ENCODE measurements around the gene PCGF3.

PCGF3 gene

DNA sequence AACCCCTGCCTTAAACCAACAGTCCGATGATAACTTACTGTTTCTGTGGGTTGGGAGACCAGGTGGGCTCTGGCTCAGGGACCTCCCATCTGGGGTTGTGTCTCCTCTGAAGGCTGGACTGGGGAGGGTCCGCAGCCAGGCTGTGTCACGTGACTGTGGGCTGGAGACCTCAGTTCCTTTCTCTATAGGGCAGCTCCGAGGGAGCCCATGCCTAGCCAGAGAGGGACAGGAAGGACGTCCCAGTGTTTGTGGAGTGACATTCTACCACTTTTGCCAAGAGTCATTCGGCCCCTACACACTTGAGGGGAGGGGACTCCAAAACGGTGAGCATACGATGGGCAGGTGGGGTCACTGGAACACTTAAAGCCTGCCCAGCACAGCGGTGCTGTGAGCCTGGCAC, 4.5 kb downstream of the PCGF3 start:
- TF ChIP-seq ZNF274 (IDR thresholded peaks at IDR 0.05; ENCODE audit: low read depth, low read length) (no peak), SUZ12 (IDR thresholded peaks at IDR 0.05; ENCODE audit: extremely low read depth, insufficient read depth, insufficient read length) (no peak), YY1 (IDR thresholded peaks at IDR 0.05; ENCODE audit: insufficient read depth, insufficient read length) (no peak)
- Histone ChIP-seq H3K9me3 (ENCODE audit: insufficient read depth, low read length) (no peaks in the 10 kb centered on the region), H3K4me3 (ENCODE audit: insufficient read length, low read depth) (no peak overlapping the region), H3K36me3 (ENCODE audit: insufficient read depth, insufficient read length, low read length) (peaks cover 48% of the 10 kb centered on the region), H3K27me3 (ENCODE audit: insufficient read depth, insufficient read length) (peaks cover 2% of the 10 kb centered on the region), H3K4me1 (ENCODE audit: insufficient read depth, insufficient read length) (peaks cover 8% of the 10 kb centered on the region), H3K9ac (ENCODE audit: insufficient read length, low read depth) (no peak overlapping the region)
- DNase-seq (ENCODE audit: low read depth, low spot score), result no peak

DNA sequence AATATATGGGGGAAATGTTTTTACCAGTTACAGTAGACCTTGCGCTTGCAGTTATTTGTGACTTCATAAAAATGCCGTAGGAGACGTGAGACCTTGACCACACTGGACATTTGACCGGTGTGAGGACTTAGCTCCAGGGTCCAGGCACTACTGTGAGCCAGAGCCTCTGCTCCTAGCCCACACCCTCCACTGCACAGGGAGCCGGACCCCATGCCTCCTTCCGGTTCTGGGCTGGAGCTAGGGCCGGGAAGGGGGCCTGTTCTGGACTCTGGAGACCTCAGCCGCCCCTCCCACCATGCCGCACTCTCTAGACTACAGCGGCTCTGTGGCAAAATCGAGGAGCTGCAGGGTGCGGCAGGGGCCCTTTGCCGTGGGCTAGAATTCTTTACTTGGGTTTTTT, 5.3 kb downstream of the PCGF3 start:
- TF ChIP-seq YY1 (IDR thresholded peaks at IDR 0.05; ENCODE audit: insufficient read depth, insufficient read length) (no peak), SUZ12 (IDR thresholded peaks at IDR 0.05; ENCODE audit: extremely low read depth, insufficient read depth, insufficient read length) (no peak), ZNF274 (IDR thresholded peaks at IDR 0.05; ENCODE audit: low read depth, low read length) (no peak)
- Histone ChIP-seq H3K27me3 (ENCODE audit: insufficient read depth, insufficient read length) (no peaks in the 10 kb centered on the region), H3K36me3 (ENCODE audit: insufficient read depth, insufficient read length, low read length) (peaks cover 48% of the 10 kb centered on the region), H3K9ac (ENCODE audit: insufficient read length, low read depth) (no peak overlapping the region), H3K4me1 (ENCODE audit: insufficient read depth, insufficient read length) (peaks cover 8% of the 10 kb centered on the region), H3K4me3 (ENCODE audit: insufficient read length, low read depth) (no peak overlapping the region), H3K9me3 (ENCODE audit: insufficient read depth, low read length) (no peaks in the 10 kb centered on the region)
- no peak for DNase-seq (ENCODE audit: low read depth, low spot score)

DNA sequence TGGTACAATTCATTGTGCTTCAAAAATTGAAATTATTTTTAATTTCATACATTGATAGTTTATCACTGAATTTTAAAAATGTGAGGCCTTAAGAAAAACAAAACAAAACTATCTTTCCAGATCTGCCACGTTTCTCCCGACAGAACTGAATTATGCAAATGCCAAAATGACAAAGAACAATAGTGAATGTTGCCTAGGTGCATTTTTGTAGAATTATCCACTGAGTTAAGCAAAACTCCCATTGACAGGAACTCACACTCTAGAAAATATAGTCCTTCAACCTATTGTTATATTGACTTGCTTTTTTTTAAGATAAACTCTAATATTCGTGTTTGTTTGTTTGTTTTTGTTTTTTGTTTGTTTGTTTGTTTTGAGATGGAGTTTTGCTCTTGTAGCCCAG, 6.5 kb downstream of the PCGF3 start:
- Histone ChIP-seq H3K36me3 (ENCODE audit: insufficient read depth, insufficient read length, low read length) (peaks cover 48% of the 10 kb centered on the region), H3K27me3 (ENCODE audit: insufficient read depth, insufficient read length) (no peaks in the 10 kb centered on the region), H3K9ac (ENCODE audit: insufficient read length, low read depth) (no peak overlapping the region), H3K9me3 (ENCODE audit: insufficient read depth, low read length) (no peaks in the 10 kb centered on the region), H3K4me3 (ENCODE audit: insufficient read length, low read depth) (no peak overlapping the region), H3K4me1 (ENCODE audit: insufficient read depth, insufficient read length) (peaks cover 5% of the 10 kb centered on the region)
- DNase-seq (ENCODE audit: low read depth, low spot score), result no peak
- TF ChIP-seq ZNF274 (IDR thresholded peaks at IDR 0.05; ENCODE audit: low read depth, low read length) (no peak), SUZ12 (IDR thresholded peaks at IDR 0.05; ENCODE audit: extremely low read depth, insufficient read depth, insufficient read length) (no peak), YY1 (IDR thresholded peaks at IDR 0.05; ENCODE audit: insufficient read depth, insufficient read length) (no peak)

- Histone ChIP-seq H3K9me3 (ENCODE audit: insufficient read depth, low read length) (no peaks in the 10 kb centered on the region), H3K9ac (ENCODE audit: insufficient read length, low read depth) (peak overlapping the region; percentile 1), H3K27me3 (ENCODE audit: insufficient read depth, insufficient read length) (no peaks in the 10 kb centered on the region), H3K4me1 (ENCODE audit: insufficient read depth, insufficient read length) (peaks cover 7% of the 10 kb centered on the region), H3K36me3 (ENCODE audit: insufficient read depth, insufficient read length, low read length) (peaks cover 46% of the 10 kb centered on the region), H3K4me3 (ENCODE audit: insufficient read length, low read depth) (no peak overlapping the region)
- no peak for DNase-seq (ENCODE audit: low read depth, low spot score)
- TF ChIP-seq YY1 (IDR thresholded peaks at IDR 0.05; ENCODE audit: insufficient read depth, insufficient read length) (no peak), ZNF274 (IDR thresholded peaks at IDR 0.05; ENCODE audit: low read depth, low read length) (no peak), SUZ12 (IDR thresholded peaks at IDR 0.05; ENCODE audit: extremely low read depth, insufficient read depth, insufficient read length) (no peak)
Measured at GRCh38 chr4:712916-713632, 7.4 kb downstream of the PCGF3 start.

DNA sequence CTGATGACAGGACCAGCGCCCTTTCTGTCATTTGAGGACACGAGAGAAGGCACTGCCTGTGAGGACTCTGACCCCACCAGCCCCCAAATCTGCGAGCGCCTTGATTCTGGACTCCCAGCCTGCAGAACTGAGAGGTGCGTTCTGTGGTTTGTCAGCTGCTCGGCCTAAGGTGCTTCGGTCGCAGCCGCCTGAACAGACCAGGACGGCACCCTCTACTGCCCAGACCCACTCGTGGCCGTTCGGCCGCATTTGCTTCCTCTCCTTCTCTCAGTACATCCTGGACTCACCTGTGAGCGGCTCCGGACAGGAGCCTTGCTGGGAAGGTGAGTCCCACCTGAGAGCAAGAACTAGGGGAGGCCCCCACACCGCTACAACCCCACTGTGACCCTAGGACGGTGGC, 8.5 kb downstream of the PCGF3 start:
- H3K9ac ChIP-seq (ENCODE audit: insufficient read length, low read depth), result no peak overlapping the region
- DNase-seq (ENCODE audit: low read depth, low spot score), result no peak
- H3K9me3 ChIP-seq (ENCODE audit: insufficient read depth, low read length), result no peaks in the 10 kb centered on the region
- H3K4me1 ChIP-seq (ENCODE audit: insufficient read depth, insufficient read length), result peaks cover 7% of the 10 kb centered on the region
- H3K4me3 ChIP-seq (ENCODE audit: insufficient read length, low read depth), result no peak overlapping the region
- H3K27me3 ChIP-seq (ENCODE audit: insufficient read depth, insufficient read length), result no peaks in the 10 kb centered on the region
- no peak for TF ChIP-seq SUZ12 (IDR thresholded peaks at IDR 0.05; ENCODE audit: extremely low read depth, insufficient read depth, insufficient read length)
- TF ChIP-seq YY1 (IDR thresholded peaks at IDR 0.05; ENCODE audit: insufficient read depth, insufficient read length), result no peak
- no peak for TF ChIP-seq ZNF274 (IDR thresholded peaks at IDR 0.05; ENCODE audit: low read depth, low read length)
- H3K36me3 ChIP-seq (ENCODE audit: insufficient read depth, insufficient read length, low read length), result peaks cover 41% of the 10 kb centered on the region

- Histone ChIP-seq H3K27me3 (ENCODE audit: insufficient read depth, insufficient read length) (no peaks in the 10 kb centered on the region), H3K4me3 (ENCODE audit: insufficient read length, low read depth) (no peak overlapping the region), H3K4me1 (ENCODE audit: insufficient read depth, insufficient read length) (peaks cover 7% of the 10 kb centered on the region), H3K9ac (ENCODE audit: insufficient read length, low read depth) (no peak overlapping the region), H3K9me3 (ENCODE audit: insufficient read depth, low read length) (no peaks in the 10 kb centered on the region), H3K36me3 (ENCODE audit: insufficient read depth, insufficient read length, low read length) (peaks cover 53% of the 10 kb centered on the region)
- DNase-seq (ENCODE audit: low read depth, low spot score), result no peak
- TF ChIP-seq ZNF274 (IDR thresholded peaks at IDR 0.05; ENCODE audit: low read depth, low read length) (no peak), SUZ12 (IDR thresholded peaks at IDR 0.05; ENCODE audit: extremely low read depth, insufficient read depth, insufficient read length) (no peak), YY1 (IDR thresholded peaks at IDR 0.05; ENCODE audit: insufficient read depth, insufficient read length) (no peak)
Measured at GRCh38 chr4:717601-718320, 12.1 kb downstream of the PCGF3 start.

DNA sequence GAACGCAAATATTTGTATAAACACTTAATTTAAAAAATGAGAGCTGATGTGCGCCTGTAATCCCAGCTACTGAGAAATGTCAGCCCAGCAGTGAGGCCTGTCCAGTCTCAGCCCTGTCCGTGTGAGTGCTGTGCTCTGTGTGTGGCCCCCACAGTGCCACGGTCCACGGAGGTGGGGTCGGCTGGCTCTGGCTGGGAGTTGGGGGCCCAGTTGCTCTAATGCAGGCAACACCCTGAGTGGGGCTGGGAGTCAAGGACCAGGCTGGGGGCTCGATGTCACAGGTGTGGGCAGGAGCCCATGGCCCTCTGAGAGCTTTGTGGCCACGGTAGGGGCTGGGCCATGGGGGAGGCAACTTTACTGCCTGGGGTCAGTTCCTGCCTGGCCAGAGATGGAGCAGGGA, 12.8 kb downstream of the PCGF3 start:
- H3K9me3 ChIP-seq (ENCODE audit: insufficient read depth, low read length), result no peaks in the 10 kb centered on the region
- no peak overlapping the region for H3K4me3 ChIP-seq (ENCODE audit: insufficient read length, low read depth)
- DNase-seq (ENCODE audit: low read depth, low spot score), result no peak
- no peak overlapping the region for H3K9ac ChIP-seq (ENCODE audit: insufficient read length, low read depth)
- peaks cover 5% of the 10 kb centered on the region for H3K4me1 ChIP-seq (ENCODE audit: insufficient read depth, insufficient read length)
- TF ChIP-seq ZNF274 (IDR thresholded peaks at IDR 0.05; ENCODE audit: low read depth, low read length), result no peak
- TF ChIP-seq SUZ12 (IDR thresholded peaks at IDR 0.05; ENCODE audit: extremely low read depth, insufficient read depth, insufficient read length), result no peak
- no peak for TF ChIP-seq YY1 (IDR thresholded peaks at IDR 0.05; ENCODE audit: insufficient read depth, insufficient read length)
- peaks cover 56% of the 10 kb centered on the region for H3K36me3 ChIP-seq (ENCODE audit: insufficient read depth, insufficient read length, low read length)
- H3K27me3 ChIP-seq (ENCODE audit: insufficient read depth, insufficient read length), result no peaks in the 10 kb centered on the region
